Heart right ventricle (tissue), 16 donors: ENCODE results near the gene SLC1A2. TPM values are rescaled to one million over a fixed set of nuclear protein-coding genes. Genes with fewer than 3 reads are reported as not detected.

Experiments
- ATAC-seq, 8 donors: fragments of 200-7000 bp; cut with Tn5 transposase; one replicate each; pipeline ENCODE4 v1.9.1; 2020; ENCODE audit warnings: mild to moderate bottlenecking in 8 of 8, moderate library complexity in 8 of 8, moderate number of reproducible peaks in 1 of 8
- DNase-seq, 2 donors: peaks; one replicate each; pipeline ENCODE4 v3.0.0-alpha.2; 2020
- H3K27ac ChIP-seq, 10 donors: fragments of 200-600 bp; sonication (generic) in 2 of 10; one replicate each; pipeline versions ENCODE4 v1.5.0 to v1.8.0; 2020 to 2022; ENCODE audit warnings: mild to moderate bottlenecking in 3 of 10
- H3K27me3 ChIP-seq, 7 donors: fragments of 200-600 bp; one replicate each; pipeline ENCODE4 v1.8.0; 2021 to 2022; ENCODE audit warnings: mild to moderate bottlenecking in 2 of 7
- H3K36me3 ChIP-seq, 9 donors: fragments of 200-600 bp; sonication (generic) in 1 of 9; one replicate each; pipeline versions ENCODE4 v1.5.0 to v1.8.0; 2020 to 2022; ENCODE audit warnings: mild to moderate bottlenecking in 2 of 9
- H3K4me1 ChIP-seq, 9 donors: fragments of 200-600 bp; sonication (generic) in 1 of 9; one replicate each; pipeline versions ENCODE4 v1.5.0 to v1.8.0; 2020 to 2022; ENCODE audit warnings: mild to moderate bottlenecking in 4 of 9
- H3K4me3 ChIP-seq, 10 donors: fragments of 200-600 bp; sonication (generic) in 2 of 10; one replicate each; pipeline versions ENCODE4 v1.5.0 to v1.8.0; 2020 to 2022; ENCODE audit warnings: mild to moderate bottlenecking in 7 of 10, moderate library complexity in 2 of 10
- H3K9me3 ChIP-seq, 11 donors: fragments of 200-600 bp in 10 of 11; sonication (generic) in 2 of 11; one replicate each; pipeline versions ENCODE4 v1.5.0 to v1.8.0; 2013 to 2022; ENCODE audit warnings: mild to moderate bottlenecking in 2 of 11, control low read depth in 1 of 11, moderate library complexity in 1 of 11
- CTCF ChIP-seq, 9 donors: fragments of 200-600 bp; sonication (generic) in 2 of 9; IDR thresholded peaks; one replicate each; pipeline versions ENCODE4 v1.5.0 to v1.8.0; 2021 to 2022; ENCODE audit warnings: antibody characterized with exemption in 9 of 9, mild to moderate bottlenecking in 5 of 9, moderate library complexity in 1 of 9
- WGBS, 2 donors: extraction: QIAGEN DNeasy Blood & Tissue Kit; methylation state at CpG; one replicate each; pipeline ENCODE4 v1.1.7; 2013; ENCODE audit warnings: inconsistent platforms in 1 of 2; 5-methylcytosine and 5-hydroxymethylcytosine counted together
- intact Hi-C, 10 donors: fragments of 100-400 bp; cut with DNase I; formaldehyde crosslinking; loops; one replicate each; pipeline versions ENCODE4 v1.11.1 to v1.14.2; 2022
- polyA plus RNA-seq, 2 donors: library from polyadenylated mRNA; stranded (reverse); fragments of 200-250 nt; gene quantifications; one replicate each; pipeline ENCODE4 v1.2.3, GENCODE V29; 2013
- total RNA-seq, 10 donors: library from RNA; stranded (reverse); fragmentation: NEBNext Ultra II Directional in 3 of 10; extraction: Animal tissue kit (Norgen Biotek cat#: 25700) in 3 of 10; gene quantifications; one replicate each; pipeline versions ENCODE4 v1.2.1 to v1.2.4, GENCODE V29; 2021 to 2023
- donor health status: Arrhythmogenic right ventricular cardiomyopathy.
- donor health status: ischemic (EF 13 %, LVEDD 7.1; RV severe dilation, severe dysfunction).
- donor health status: healthy with polysubstance abuse.
- donor health status: DM: no; HTN: yes; CAD: no.
- donor health status: DM: no; HTN: no; CAD: no.
- donor health status: ischemic (EF 25% LVEDD 6.9; RV normal size, moderate dysfunction).
- donor health status: ischemic (EF 25% LVEDD 5.7; RV mildly dilated, moderate dysfunction).
- donor health status: healthy.
- donor health status: DM: yes; HTN: yes; CAD: no.
- donor health status: Ischemic cardiomyopathy.
- donor health status: ischemic (EF 35%, LVEDD 5.7; RV mildly dilated, moderate dysfunction).
- donor health status: nonischemic (EF 11% LVEDD 7.7; RV severe dilation, severe dysfunction).
- donor health status: DM: yes; HTN: yes; CAD: no.
- donor health status: PGD.
- donor health status: ischemic (EF 29% LVEDD 5.4; RV normal size, mild dysfunction).
- donor health status: nonischemic (EF 23%, LVEDD 6.1; RV moderate dilation, normal function).

The SLC1A2 gene
- total and polyA plus RNA-seq, 12 donors = 0.29 to 25.8 (median 3.4) TPM

- 78 to 80% methylated on average over 5 of the region's 5 CpGs for WGBS, 2 donors
- H3K27me3 ChIP-seq = no peaks in the 10 kb centered on the region
- H3K4me1 ChIP-seq = peaks cover 0 to 64% (median 0%) of the 10 kb centered on the region in 9 donors
- H3K27ac ChIP-seq = peak overlapping the region in 2 of 10 donors; percentile 15 to 81
- intact Hi-C loops = no loop called here
- DNase-seq = no peak
- TF ChIP-seq CTCF (IDR thresholded peaks at IDR 0.05) = no peak
- no peaks in the 10 kb centered on the region for H3K36me3 ChIP-seq
- H3K9me3 ChIP-seq = no peaks in the 10 kb centered on the region
- H3K4me3 ChIP-seq = no peak overlapping the region
- ATAC-seq = no peak
Measured at GRCh38 chr11:35304900-35305460, 114.4 kb downstream of the SLC1A2 start.

- no peak for TF ChIP-seq CTCF (IDR thresholded peaks at IDR 0.05)
- Histone ChIP-seq H3K27ac (peak overlapping the region in 7 of 10 donors; percentile 15 to 81 (median 53)), H3K27me3 (no peaks in the 10 kb centered on the region), H3K4me3 (no peak overlapping the region), H3K9me3 (no peaks in the 10 kb centered on the region), H3K36me3 (no peaks in the 10 kb centered on the region), H3K4me1 (peaks cover 0 to 59% (median 0%) of the 10 kb centered on the region in 9 donors)
- peak in 5 of 8 donors; percentile 13 to 43 (median 20) for ATAC-seq
- intact Hi-C loops = no loop called here
- no peak for DNase-seq
- 83 to 95% methylated on average over 2 of the region's 2 CpGs for WGBS, 2 donors
Measured at GRCh38 chr11:35304386-35304775, 115.0 kb downstream of the SLC1A2 start.

GRCh38 chr11:35303596-35304385 is 115.6 kb downstream of the SLC1A2 start:
- ATAC-seq (peak; percentile 51 to 93 (median 80)), DNase-seq (peak in 1 of 2 donors; percentile 41)
- H3K27me3 ChIP-seq = no peaks in the 10 kb centered on the region
- H3K4me3 ChIP-seq = no peak overlapping the region
- no peaks in the 10 kb centered on the region for H3K9me3 ChIP-seq
- intact Hi-C loops = no loop called here
- WGBS, 2 donors = 70 to 84% methylated on average over 6 of the region's 6 CpGs
- no peaks in the 10 kb centered on the region for H3K36me3 ChIP-seq
- peaks cover 0 to 53% (median 0%) of the 10 kb centered on the region in 9 donors for H3K4me1 ChIP-seq
- TF ChIP-seq CTCF (IDR thresholded peaks at IDR 0.05) = no peak
- H3K27ac ChIP-seq = peak overlapping the region in 8 of 10 donors; percentile 38 to 81 (median 56)

GRCh38 chr11:35302398-35302797 is 117.0 kb downstream of the SLC1A2 start:
- no peak for DNase-seq
- no peak for TF ChIP-seq CTCF (IDR thresholded peaks at IDR 0.05)
- Histone ChIP-seq H3K9me3 (no peaks in the 10 kb centered on the region), H3K27ac (peak overlapping the region in 1 of 10 donors; percentile 81), H3K27me3 (no peaks in the 10 kb centered on the region), H3K4me1 (peaks cover 0 to 39% (median 0%) of the 10 kb centered on the region in 9 donors), H3K4me3 (no peak overlapping the region), H3K36me3 (no peaks in the 10 kb centered on the region)
- intact Hi-C loops = no loop called here
- ATAC-seq = no peak
- WGBS, 2 donors = 98 to 99% methylated on average over 4 of the region's 4 CpGs
